Heart right ventricle (tissue), 16 donors: Measurements from ENCODE around the gene RAG2. TPM values are rescaled to one million over a fixed set of nuclear protein-coding genes. Genes with fewer than 3 reads are reported as not detected.

Experiments used
- ATAC-seq, 8 donors: fragments of 200-7000 bp; cut with Tn5 transposase; one replicate each; pipeline ENCODE4 v1.9.1; 2020; ENCODE audit warnings: mild to moderate bottlenecking in 8 of 8, moderate library complexity in 8 of 8, moderate number of reproducible peaks in 1 of 8
- DNase-seq, 2 donors: peaks; one replicate each; pipeline ENCODE4 v3.0.0-alpha.2; 2020
- H3K27ac ChIP-seq, 10 donors: fragments of 200-600 bp; sonication (generic) in 2 of 10; one replicate each; pipeline versions ENCODE4 v1.5.0 to v1.8.0; 2020 to 2022; ENCODE audit warnings: mild to moderate bottlenecking in 3 of 10
- H3K27me3 ChIP-seq, 7 donors: fragments of 200-600 bp; one replicate each; pipeline ENCODE4 v1.8.0; 2021 to 2022; ENCODE audit warnings: mild to moderate bottlenecking in 2 of 7
- H3K36me3 ChIP-seq, 9 donors: fragments of 200-600 bp; sonication (generic) in 1 of 9; one replicate each; pipeline versions ENCODE4 v1.5.0 to v1.8.0; 2020 to 2022; ENCODE audit warnings: mild to moderate bottlenecking in 2 of 9
- H3K4me1 ChIP-seq, 9 donors: fragments of 200-600 bp; sonication (generic) in 1 of 9; one replicate each; pipeline versions ENCODE4 v1.5.0 to v1.8.0; 2020 to 2022; ENCODE audit warnings: mild to moderate bottlenecking in 4 of 9
- H3K4me3 ChIP-seq, 10 donors: fragments of 200-600 bp; sonication (generic) in 2 of 10; one replicate each; pipeline versions ENCODE4 v1.5.0 to v1.8.0; 2020 to 2022; ENCODE audit warnings: mild to moderate bottlenecking in 7 of 10, moderate library complexity in 2 of 10
- H3K9me3 ChIP-seq, 11 donors: fragments of 200-600 bp in 10 of 11; sonication (generic) in 2 of 11; one replicate each; pipeline versions ENCODE4 v1.5.0 to v1.8.0; 2013 to 2022; ENCODE audit warnings: mild to moderate bottlenecking in 2 of 11, control low read depth in 1 of 11, moderate library complexity in 1 of 11
- WGBS, 2 donors: extraction: QIAGEN DNeasy Blood & Tissue Kit; methylation state at CpG; one replicate each; pipeline ENCODE4 v1.1.7; 2013; ENCODE audit warnings: inconsistent platforms in 1 of 2; 5-methylcytosine and 5-hydroxymethylcytosine counted together
- intact Hi-C, 10 donors: fragments of 100-400 bp; cut with DNase I; formaldehyde crosslinking; loops; one replicate each; pipeline versions ENCODE4 v1.11.1 to v1.14.2; 2022
- polyA plus RNA-seq, 2 donors: library from polyadenylated mRNA; stranded (reverse); fragments of 200-250 nt; gene quantifications; one replicate each; pipeline ENCODE4 v1.2.3, GENCODE V29; 2013
- total RNA-seq, 10 donors: library from RNA; stranded (reverse); fragmentation: NEBNext Ultra II Directional in 3 of 10; extraction: Animal tissue kit (Norgen Biotek cat#: 25700) in 3 of 10; gene quantifications; one replicate each; pipeline versions ENCODE4 v1.2.1 to v1.2.4, GENCODE V29; 2021 to 2023
- TF ChIP-seq, protein P1 (sequence below), 9 donors: fragments of 200-600 bp; sonication (generic) in 2 of 9; IDR thresholded peaks; one replicate each; pipeline versions ENCODE4 v1.5.0 to v1.8.0; 2021 to 2022; ENCODE audit warnings: antibody characterized with exemption in 9 of 9, mild to moderate bottlenecking in 5 of 9, moderate library complexity in 1 of 9
- donor health status: Arrhythmogenic right ventricular cardiomyopathy.
- donor health status: ischemic (EF 13 %, LVEDD 7.1; RV severe dilation, severe dysfunction).
- donor health status: healthy with polysubstance abuse.
- donor health status: DM: no; HTN: yes; CAD: no.
- donor health status: DM: no; HTN: no; CAD: no.
- donor health status: ischemic (EF 25% LVEDD 6.9; RV normal size, moderate dysfunction).
- donor health status: ischemic (EF 25% LVEDD 5.7; RV mildly dilated, moderate dysfunction).
- donor health status: healthy.
- donor health status: DM: yes; HTN: yes; CAD: no.
- donor health status: Ischemic cardiomyopathy.
- donor health status: ischemic (EF 35%, LVEDD 5.7; RV mildly dilated, moderate dysfunction).
- donor health status: nonischemic (EF 11% LVEDD 7.7; RV severe dilation, severe dysfunction).
- donor health status: DM: yes; HTN: yes; CAD: no.
- donor health status: PGD.
- donor health status: ischemic (EF 29% LVEDD 5.4; RV normal size, mild dysfunction).
- donor health status: nonischemic (EF 23%, LVEDD 6.1; RV moderate dilation, normal function).

The RAG2 gene
- total and polyA plus RNA-seq, 12 donors, result not detected

- no peaks in the 10 kb centered on the region for H3K27me3 ChIP-seq
- H3K27ac ChIP-seq, result no peak overlapping the region
- 85 to 88% methylated on average over 7 of the region's 7 CpGs for WGBS, 2 donors
- H3K36me3 ChIP-seq, result peaks cover 0 to 7% (median 0%) of the 10 kb centered on the region in 9 donors
- intact Hi-C loops, result no loop called here
- TF ChIP-seq, protein P1, sequence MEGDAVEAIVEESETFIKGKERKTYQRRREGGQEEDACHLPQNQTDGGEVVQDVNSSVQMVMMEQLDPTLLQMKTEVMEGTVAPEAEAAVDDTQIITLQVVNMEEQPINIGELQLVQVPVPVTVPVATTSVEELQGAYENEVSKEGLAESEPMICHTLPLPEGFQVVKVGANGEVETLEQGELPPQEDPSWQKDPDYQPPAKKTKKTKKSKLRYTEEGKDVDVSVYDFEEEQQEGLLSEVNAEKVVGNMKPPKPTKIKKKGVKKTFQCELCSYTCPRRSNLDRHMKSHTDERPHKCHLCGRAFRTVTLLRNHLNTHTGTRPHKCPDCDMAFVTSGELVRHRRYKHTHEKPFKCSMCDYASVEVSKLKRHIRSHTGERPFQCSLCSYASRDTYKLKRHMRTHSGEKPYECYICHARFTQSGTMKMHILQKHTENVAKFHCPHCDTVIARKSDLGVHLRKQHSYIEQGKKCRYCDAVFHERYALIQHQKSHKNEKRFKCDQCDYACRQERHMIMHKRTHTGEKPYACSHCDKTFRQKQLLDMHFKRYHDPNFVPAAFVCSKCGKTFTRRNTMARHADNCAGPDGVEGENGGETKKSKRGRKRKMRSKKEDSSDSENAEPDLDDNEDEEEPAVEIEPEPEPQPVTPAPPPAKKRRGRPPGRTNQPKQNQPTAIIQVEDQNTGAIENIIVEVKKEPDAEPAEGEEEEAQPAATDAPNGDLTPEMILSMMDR (IDR thresholded peaks at IDR 0.05), result no peak
- H3K4me3 ChIP-seq, result no peak overlapping the region
- H3K9me3 ChIP-seq, result no peaks in the 10 kb centered on the region
- ATAC-seq (no peak), DNase-seq (no peak)
- peaks cover 0 to 13% (median 6%) of the 10 kb centered on the region in 9 donors for H3K4me1 ChIP-seq
These were observed 2.1 kb upstream of the RAG2 start for GRCh38 chr11:36600180-36600579.

DNA sequence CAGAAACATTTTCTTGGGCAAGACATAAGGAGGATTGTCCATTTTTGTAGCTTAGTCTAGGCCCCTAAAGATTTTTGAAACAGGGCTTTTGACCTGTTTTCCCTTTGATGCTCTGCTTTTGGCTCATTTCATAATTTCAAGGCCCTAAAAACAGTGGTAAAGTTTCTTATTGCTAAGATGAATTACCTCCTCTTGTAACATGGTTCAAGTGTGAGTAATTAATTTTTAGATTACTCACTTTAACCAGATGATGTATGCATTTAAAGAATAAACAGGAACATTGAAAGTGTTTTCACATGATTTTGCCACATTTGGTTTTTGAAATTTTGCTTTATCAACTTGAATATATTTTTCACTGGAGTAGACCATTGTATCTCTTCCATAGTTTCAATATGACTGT lies 1.2 kb downstream of the RAG2 start:
- no peak overlapping the region for H3K27ac ChIP-seq
- intact Hi-C loops, result no loop called here
- DNase-seq, result no peak
- H3K9me3 ChIP-seq, result no peaks in the 10 kb centered on the region
- H3K27me3 ChIP-seq, result peaks cover 0 to 9% (median 0%) of the 10 kb centered on the region in 7 donors
- no peak for ATAC-seq
- H3K4me3 ChIP-seq, result no peak overlapping the region
- H3K36me3 ChIP-seq, result peaks cover 0 to 7% (median 0%) of the 10 kb centered on the region in 9 donors
- TF ChIP-seq, protein P1 (IDR thresholded peaks at IDR 0.05), result no peak
- peaks cover 0 to 18% (median 14%) of the 10 kb centered on the region in 9 donors for H3K4me1 ChIP-seq

DNA sequence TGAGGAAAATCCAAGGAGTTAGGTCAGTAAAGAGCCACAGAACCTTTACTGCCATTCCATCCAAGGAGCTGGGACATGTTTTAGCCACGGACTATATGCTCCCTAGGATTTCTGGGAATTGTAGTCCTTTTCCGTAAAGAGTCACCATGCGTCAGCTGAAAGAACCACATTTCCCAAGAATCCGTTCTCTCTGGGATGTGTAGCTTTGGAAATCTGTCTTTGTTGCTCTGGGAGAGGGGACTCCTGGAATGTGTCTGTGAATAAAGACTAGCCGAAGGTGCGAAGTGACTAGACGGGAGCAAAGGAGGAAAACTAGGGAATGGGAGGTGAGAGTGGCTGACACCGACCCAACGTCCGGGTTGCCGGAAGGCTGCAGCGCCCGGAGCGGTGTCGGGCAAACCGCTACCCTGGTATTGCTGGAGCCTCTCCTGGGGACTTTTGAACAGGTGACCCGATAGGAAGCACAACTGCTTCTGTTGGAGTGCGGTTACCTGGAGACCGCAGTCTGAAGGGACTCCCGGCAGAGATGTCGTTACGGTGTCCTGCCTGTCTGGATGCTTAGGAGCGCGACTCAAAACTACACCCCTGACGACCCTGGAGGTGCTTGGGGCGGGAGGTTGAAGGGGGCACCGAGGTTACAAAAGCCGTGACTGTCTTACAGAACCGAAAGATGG lies 3.6 kb downstream of the RAG2 start, which contains the start of gene IFTAP:
Gene IFTAP (plus strand): TSS at position 187 of the 674 bp plus-strand sequence. CDS start 15,602 bp downstream, outside the sequence.
- Histone ChIP-seq H3K4me3 (peak within 1 kb of the TSS; percentile 64 to 94 (median 72)), H3K27ac (peak within 1 kb of the TSS in 8 of 10 donors; percentile 45 to 79 (median 68)), H3K9me3 (no peaks in the 10 kb centered on the region), H3K36me3 (peaks cover 0 to 7% (median 0%) of the 10 kb centered on the region in 9 donors), H3K4me1 (peaks cover 0 to 16% (median 11%) of the 10 kb centered on the region in 9 donors), H3K27me3 (peaks cover 0 to 32% (median 13%) of the 10 kb centered on the region in 7 donors)
- intact Hi-C loops, result no loop called here
- WGBS, 2 donors, result 0% methylated on average over 29 of the region's 29 CpGs
- DNase-seq (peak; percentile 22 to 67), ATAC-seq (peak; percentile 99 to 100 (median 100))
- TF ChIP-seq, protein P1 (IDR thresholded peaks at IDR 0.05), result no peak

DNA sequence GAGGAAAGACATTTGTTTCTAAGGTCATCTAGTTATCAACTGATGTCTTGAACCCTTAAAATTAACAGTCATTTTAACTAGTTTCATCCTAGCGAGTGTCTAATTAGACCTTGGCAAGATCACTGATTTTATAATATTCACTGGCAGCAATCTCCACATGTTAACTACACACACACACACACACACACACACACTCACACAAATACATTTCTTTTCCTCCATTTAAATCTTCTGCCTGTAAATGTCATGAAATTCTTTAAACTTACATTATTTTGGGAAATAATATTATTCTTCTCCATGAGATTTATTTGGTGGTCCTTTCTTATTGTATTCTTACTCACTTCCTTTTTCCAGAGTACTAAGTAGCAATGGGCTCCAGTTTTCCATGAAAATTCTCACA lies 6.6 kb downstream of the RAG2 start:
- 40 to 44% methylated on average over 1 of the region's 1 CpG for WGBS, 2 donors
- Histone ChIP-seq H3K27ac (no peak overlapping the region), H3K9me3 (no peaks in the 10 kb centered on the region), H3K4me1 (peaks cover 0 to 16% (median 11%) of the 10 kb centered on the region in 9 donors), H3K36me3 (no peaks in the 10 kb centered on the region), H3K4me3 (no peak overlapping the region), H3K27me3 (peaks cover 0 to 43% (median 26%) of the 10 kb centered on the region in 7 donors)
- DNase-seq (no peak), ATAC-seq (no peak)
- TF ChIP-seq, protein P1 (IDR thresholded peaks at IDR 0.05), result no peak
- intact Hi-C loops, result no loop called here
